Liver (tissue), 10 donors: ENCODE measurements around the gene DYNC1H1. TPM values are rescaled to one million over a fixed set of nuclear protein-coding genes. Genes with fewer than 3 reads are reported as not detected.

Experiments used
- DNase-seq: peaks from one replicate; pipeline ENCODE4 v3.0.0-alpha.2; 2017; ENCODE audit warnings: low spot score
- H3K27ac ChIP-seq, 2 donors: one replicate each; pipeline ENCODE4 v1.7.0; 2013; ENCODE audit warnings: inconsistent platforms in 2 of 2, low read length in 2 of 2, control low read depth in 1 of 2, low read depth in 1 of 2, mild to moderate bottlenecking in 1 of 2
- H3K27me3 ChIP-seq, 4 donors: one replicate each; pipeline versions ENCODE4 v1.6.1 to v1.7.0; 2013; ENCODE audit warnings: low read length in 3 of 4, inconsistent platforms in 1 of 4, mild to moderate bottlenecking in 1 of 4, moderate library complexity in 1 of 4; ENCODE audit not compliant: control insufficient read depth in 4 of 4, insufficient read depth in 4 of 4
- H3K36me3 ChIP-seq, 4 donors: one replicate each; pipeline versions ENCODE4 v1.6.1 to v1.7.0; 2013; ENCODE audit warnings: low read length in 3 of 4, mild to moderate bottlenecking in 3 of 4, low read depth in 1 of 4, moderate library complexity in 1 of 4; ENCODE audit not compliant: control insufficient read depth in 4 of 4, insufficient read depth in 3 of 4
- H3K4me1 ChIP-seq, 4 donors: one replicate each; pipeline versions ENCODE4 v1.6.1 to v1.7.0; 2013; ENCODE audit warnings: low read length in 3 of 4, mild to moderate bottlenecking in 3 of 4, moderate library complexity in 1 of 4; ENCODE audit not compliant: control insufficient read depth in 4 of 4, insufficient read depth in 4 of 4
- H3K4me3 ChIP-seq, 3 donors: one replicate each; pipeline versions ENCODE4 v1.6.1 to v1.7.0; 2013; ENCODE audit warnings: low read length in 3 of 3, control low read depth in 1 of 3, low read depth in 1 of 3, mild to moderate bottlenecking in 1 of 3
- H3K9ac ChIP-seq, 2 donors: one replicate each; pipeline ENCODE4 v1.7.0; 2013; ENCODE audit warnings: low read length in 2 of 2, mild to moderate bottlenecking in 2 of 2, moderate library complexity in 2 of 2, control low read depth in 1 of 2, low read depth in 1 of 2
- H3K9me3 ChIP-seq, 4 donors: one replicate each; pipeline versions ENCODE4 v1.6.1 to v1.7.0; 2013; ENCODE audit warnings: low read length in 3 of 4; ENCODE audit not compliant: control insufficient read depth in 4 of 4
- EGR1 ChIP-seq, 2 donors: IDR thresholded peaks; 2 replicates each; pipeline ENCODE4 v1.6.1; 2016 to 2018; ENCODE audit warnings: antibody characterized with exemption in 2 of 2, low read depth in 2 of 2
- FOXA1 ChIP-seq: IDR thresholded peaks from 2 replicates; pipeline ENCODE4 v1.6.1; 2016; ENCODE audit warnings: antibody characterized with exemption
- HNF4A ChIP-seq, 2 donors: conservative IDR thresholded peaks; 2 replicates each; pipeline ENCODE4 v1.6.1; 2016; ENCODE audit warnings: antibody characterized with exemption in 2 of 2, mild to moderate bottlenecking in 2 of 2
- HNF4G ChIP-seq: IDR thresholded peaks from 2 replicates; pipeline ENCODE4 v1.6.1; 2016; ENCODE audit warnings: antibody characterized with exemption
- JUND ChIP-seq, 2 donors: IDR thresholded peaks; 2 replicates each; pipeline ENCODE4 v1.6.1; 2016; ENCODE audit warnings: antibody characterized with exemption in 2 of 2
- RXRA ChIP-seq, 2 donors: IDR thresholded peaks; 2 replicates each; pipeline ENCODE4 v1.6.1; 2017 to 2018; ENCODE audit warnings: antibody characterized with exemption in 2 of 2, mild to moderate bottlenecking in 1 of 2
- SP1 ChIP-seq: IDR thresholded peaks from 2 replicates; pipeline ENCODE4 v1.6.1; 2018; ENCODE audit warnings: antibody characterized with exemption, mild to moderate bottlenecking
- WGBS: extraction: QIAGEN DNeasy Blood & Tissue Kit; methylation state at CpG from one replicate; pipeline ENCODE4 v1.1.7; 2013; 5-methylcytosine and 5-hydroxymethylcytosine counted together
- polyA plus RNA-seq, 2 donors: library from polyadenylated mRNA; stranded (reverse) in 1 of 2; unstranded in 1 of 2; fragments of 200-250 nt in 1 of 2; fragments of >200 nt in 1 of 2; fragmentation: Nextera tagmentation in 1 of 2; extraction: Ambion mirVana in 1 of 2; gene quantifications; one replicate each; pipeline versions ENCODE4 v1.2.1 to v1.2.3, GENCODE V29; 2013 to 2015
- small RNA-seq: library from RNA; depleted of rRNA; stranded (forward); fragments of <200 nt; gene quantifications from one replicate; pipeline ENCODE3, GENCODE V24; 2014
- total RNA-seq, 2 donors: library from RNA; depleted of rRNA; stranded (reverse); fragments of >200 nt; gene quantifications; one replicate each; pipeline ENCODE4 v1.2.3, GENCODE V29; 2014
- TF ChIP-seq, protein P1 (sequence below): IDR thresholded peaks from 2 replicates; pipeline ENCODE4 v1.6.1; 2016; ENCODE audit warnings: antibody characterized with exemption
- TF ChIP-seq, protein P2 (sequence below): IDR thresholded peaks from 2 replicates; pipeline ENCODE4 v1.6.1; 2016; ENCODE audit warnings: antibody characterized with exemption, mild to moderate bottlenecking
- TF ChIP-seq, protein P3 (sequence below): IDR thresholded peaks from 2 replicates; pipeline ENCODE4 v1.6.1; 2016; ENCODE audit warnings: antibody characterized with exemption
- donor health status: healthy.
- donor health status: healthy.
- donor health status: healthy.
- donor health status: healthy.
- donor health status: healthy.

DYNC1H1 gene
- total and polyA plus RNA-seq, 4 donors = 50.3 to 201 (median 82.6) TPM

DNA sequence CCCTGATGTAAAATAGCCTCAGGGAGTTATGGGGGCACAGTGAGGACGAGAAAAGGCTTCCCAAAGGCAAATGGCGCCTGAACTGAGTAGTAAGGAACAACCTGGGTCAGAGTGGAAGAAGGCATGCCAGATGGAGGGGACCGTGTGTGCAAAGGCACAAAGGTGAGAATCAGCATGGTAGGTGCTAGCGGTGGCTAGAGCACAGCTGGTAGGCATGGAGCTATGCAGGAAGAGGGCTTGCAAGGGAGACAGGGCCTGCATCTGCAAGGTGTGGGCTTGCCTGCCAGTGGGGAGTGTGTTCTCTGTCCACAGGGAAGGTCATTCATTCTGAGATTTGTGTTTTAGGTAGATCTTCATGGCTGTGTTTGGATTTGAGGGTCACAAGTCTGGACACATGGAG lies 141.0 kb downstream of the DYNC1H1 start:
- WGBS = 79% methylated on average over 4 of the region's 4 CpGs
- Histone ChIP-seq H3K4me3 (no peak overlapping the region), H3K27ac (no peak overlapping the region), H3K36me3 (no peaks in the 10 kb centered on the region), H3K27me3 (no peaks in the 10 kb centered on the region), H3K9me3 (no peaks in the 10 kb centered on the region), H3K9ac (no peak overlapping the region), H3K4me1 (no peaks in the 10 kb centered on the region)
- DNase-seq = no peak
- TF ChIP-seq SP1 = no peak
- no peak for TF ChIP-seq FOXA1
- no peak for TF ChIP-seq JUND (IDR thresholded peaks at IDR 0.05)
- TF ChIP-seq RXRA (IDR thresholded peaks at IDR 0.05) = no peak
- TF ChIP-seq, protein P1, sequence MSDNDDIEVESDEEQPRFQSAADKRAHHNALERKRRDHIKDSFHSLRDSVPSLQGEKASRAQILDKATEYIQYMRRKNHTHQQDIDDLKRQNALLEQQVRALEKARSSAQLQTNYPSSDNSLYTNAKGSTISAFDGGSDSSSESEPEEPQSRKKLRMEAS = no peak
- TF ChIP-seq, protein P2, sequence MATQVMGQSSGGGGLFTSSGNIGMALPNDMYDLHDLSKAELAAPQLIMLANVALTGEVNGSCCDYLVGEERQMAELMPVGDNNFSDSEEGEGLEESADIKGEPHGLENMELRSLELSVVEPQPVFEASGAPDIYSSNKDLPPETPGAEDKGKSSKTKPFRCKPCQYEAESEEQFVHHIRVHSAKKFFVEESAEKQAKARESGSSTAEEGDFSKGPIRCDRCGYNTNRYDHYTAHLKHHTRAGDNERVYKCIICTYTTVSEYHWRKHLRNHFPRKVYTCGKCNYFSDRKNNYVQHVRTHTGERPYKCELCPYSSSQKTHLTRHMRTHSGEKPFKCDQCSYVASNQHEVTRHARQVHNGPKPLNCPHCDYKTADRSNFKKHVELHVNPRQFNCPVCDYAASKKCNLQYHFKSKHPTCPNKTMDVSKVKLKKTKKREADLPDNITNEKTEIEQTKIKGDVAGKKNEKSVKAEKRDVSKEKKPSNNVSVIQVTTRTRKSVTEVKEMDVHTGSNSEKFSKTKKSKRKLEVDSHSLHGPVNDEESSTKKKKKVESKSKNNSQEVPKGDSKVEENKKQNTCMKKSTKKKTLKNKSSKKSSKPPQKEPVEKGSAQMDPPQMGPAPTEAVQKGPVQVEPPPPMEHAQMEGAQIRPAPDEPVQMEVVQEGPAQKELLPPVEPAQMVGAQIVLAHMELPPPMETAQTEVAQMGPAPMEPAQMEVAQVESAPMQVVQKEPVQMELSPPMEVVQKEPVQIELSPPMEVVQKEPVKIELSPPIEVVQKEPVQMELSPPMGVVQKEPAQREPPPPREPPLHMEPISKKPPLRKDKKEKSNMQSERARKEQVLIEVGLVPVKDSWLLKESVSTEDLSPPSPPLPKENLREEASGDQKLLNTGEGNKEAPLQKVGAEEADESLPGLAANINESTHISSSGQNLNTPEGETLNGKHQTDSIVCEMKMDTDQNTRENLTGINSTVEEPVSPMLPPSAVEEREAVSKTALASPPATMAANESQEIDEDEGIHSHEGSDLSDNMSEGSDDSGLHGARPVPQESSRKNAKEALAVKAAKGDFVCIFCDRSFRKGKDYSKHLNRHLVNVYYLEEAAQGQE = no peak
- TF ChIP-seq EGR1 (IDR thresholded peaks at IDR 0.05; ENCODE audit: low read depth in 2 of 2) = no peak
- TF ChIP-seq HNF4G = no peak
- TF ChIP-seq, protein P3, sequence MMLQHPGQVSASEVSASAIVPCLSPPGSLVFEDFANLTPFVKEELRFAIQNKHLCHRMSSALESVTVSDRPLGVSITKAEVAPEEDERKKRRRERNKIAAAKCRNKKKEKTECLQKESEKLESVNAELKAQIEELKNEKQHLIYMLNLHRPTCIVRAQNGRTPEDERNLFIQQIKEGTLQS = no peak
- no peak for TF ChIP-seq HNF4A (conservative IDR thresholded peaks at IDR 0.05)

Small RNA genes lying within 50 kb of the gene (small RNA-seq; reads per million reads assigned to genes)
- gene AL118558.2 (not detected), gene RN7SL472P (not detected)

Other genes with a start within 250 kb of the DYNC1H1 start
- gene PPP2R5C, start 202.9 kb upstream of the DYNC1H1 start, total RNA-seq = 10 to 100 TPM; 48.2 to 52.3 TPM
- gene PPP2R5C, start 202.9 kb upstream of the DYNC1H1 start, polyA plus RNA-seq = 10 to 100 TPM; 33.5 to 39.6 TPM
- 100 to 1,000 TPM; 327 to 386 TPM for gene HSP90AA1, start 122.5 kb downstream of the DYNC1H1 start, total RNA-seq
- gene HSP90AA1, start 122.5 kb downstream of the DYNC1H1 start, polyA plus RNA-seq = 100 to 1,000 TPM; 174 to 248 TPM
- 10 to 100 TPM; 15.3 to 18.5 TPM for gene WDR20, start 175.3 kb downstream of the DYNC1H1 start, total RNA-seq
- gene WDR20, start 175.3 kb downstream of the DYNC1H1 start, polyA plus RNA-seq = 1 to 10 TPM; 6.5 to 6.8 TPM